Renal cortical epithelial cell (primary cell): ENCODE data around the gene NATD1. TPM values are rescaled to one million over a fixed set of nuclear protein-coding genes. Genes with fewer than 3 reads are reported as not detected.
A peak's percentile ranks its signal among the peaks of the same experiment; 100 is the strongest.

Experiments
- DNase-seq: peaks from one replicate; pipeline ENCODE4 v3.0.0-alpha.2; 2011; ENCODE audit warnings: low read depth
- total RNA-seq: library from RNA; depleted of rRNA; stranded (reverse); fragments of >200 nt; gene quantifications from 2 replicates; pipeline ENCODE4 v1.2.3, GENCODE V29; 2014

The NATD1 gene
- total RNA-seq, 1 donor from 2014 or later, result 13.4 TPM

- no peak for DNase-seq
Observed at GRCh38 chr17:21217346-21217745, 35.9 kb downstream of the NATD1 start.

- DNase-seq, result no peak
Observed at GRCh38 chr17:21215935-21216334, 37.3 kb downstream of the NATD1 start.

DNA sequence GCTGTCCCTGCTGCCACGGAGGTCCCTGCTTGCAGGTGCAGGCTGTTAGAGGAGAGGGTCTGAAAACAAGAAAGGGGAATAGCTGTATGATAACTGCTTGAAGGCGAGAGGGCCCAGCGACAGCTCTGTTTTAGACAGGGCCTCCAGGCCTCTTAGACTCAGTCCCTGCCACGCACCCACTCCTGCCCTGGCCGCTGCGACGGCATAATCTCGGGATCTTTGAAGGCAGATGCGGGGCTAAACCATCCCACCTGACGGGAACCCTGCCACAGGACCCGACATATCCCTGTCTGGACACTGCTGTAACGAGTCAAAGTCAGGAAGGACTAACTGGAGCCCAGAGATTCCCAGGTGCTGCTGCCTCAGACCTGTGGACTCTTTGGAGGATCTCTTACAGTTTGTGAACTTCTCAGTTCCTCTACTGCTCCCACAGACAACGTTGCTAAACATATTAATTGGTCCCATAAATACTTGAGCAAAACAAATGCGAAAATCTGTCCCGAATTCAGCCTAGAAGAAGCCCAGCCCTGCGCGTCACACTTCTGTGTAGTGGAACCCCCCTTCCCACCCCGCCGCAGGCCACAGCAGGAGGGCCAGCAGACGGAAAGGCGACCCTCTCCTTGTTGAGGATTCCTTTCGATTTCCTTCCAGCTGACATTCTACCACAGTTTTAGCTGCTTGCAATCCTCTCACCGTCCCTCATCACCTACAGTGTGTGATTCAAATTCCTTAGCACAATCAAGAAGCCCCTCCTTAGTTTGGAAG, 38.3 kb downstream of the NATD1 start:
- no peak for DNase-seq

DNA sequence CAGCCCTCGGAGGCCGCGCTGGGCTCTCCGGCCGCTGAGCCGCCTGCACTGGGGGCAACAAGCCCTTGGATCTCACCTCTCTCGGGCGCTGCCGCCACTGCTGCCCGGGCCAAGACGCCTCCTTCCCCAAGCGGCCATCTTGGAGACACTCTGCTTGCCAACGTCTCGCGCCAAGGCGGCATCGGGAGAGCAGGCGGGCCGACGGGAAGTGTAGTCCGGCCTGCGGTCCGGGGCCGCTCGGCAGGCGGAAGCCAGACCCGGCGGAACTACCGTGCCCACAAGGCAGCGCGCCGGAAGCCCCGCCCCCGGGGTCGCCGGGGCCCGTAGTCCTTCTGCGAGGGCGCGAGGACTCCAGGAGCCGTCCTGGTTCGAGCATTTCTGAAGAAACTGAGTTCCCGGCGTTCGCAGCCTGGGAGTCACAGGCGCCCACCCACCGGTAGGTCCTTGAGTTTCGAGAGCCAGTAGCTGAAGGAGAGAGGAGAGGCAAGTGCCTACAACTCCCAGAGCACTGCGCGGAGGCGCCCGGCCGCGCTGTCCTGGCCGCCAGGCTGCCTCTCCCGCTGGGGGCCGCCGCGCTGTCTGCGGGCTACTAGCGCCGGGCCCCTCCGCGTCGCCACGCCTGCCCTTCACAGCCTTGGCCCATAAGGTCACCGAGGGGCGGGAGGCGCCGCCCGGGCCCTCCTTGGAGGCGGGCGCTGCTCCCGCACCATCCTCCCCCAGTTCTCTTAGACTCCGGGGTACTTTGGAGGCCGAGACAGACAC, 39.0 kb downstream of the NATD1 start, which contains the start of gene TMEM11:
TSS of gene TMEM11 (minus strand) at position 147 of the 762 bp plus-strand sequence. CDS start at position 138, 9 bp downstream.
- peak; percentile 85 for DNase-seq

DNA sequence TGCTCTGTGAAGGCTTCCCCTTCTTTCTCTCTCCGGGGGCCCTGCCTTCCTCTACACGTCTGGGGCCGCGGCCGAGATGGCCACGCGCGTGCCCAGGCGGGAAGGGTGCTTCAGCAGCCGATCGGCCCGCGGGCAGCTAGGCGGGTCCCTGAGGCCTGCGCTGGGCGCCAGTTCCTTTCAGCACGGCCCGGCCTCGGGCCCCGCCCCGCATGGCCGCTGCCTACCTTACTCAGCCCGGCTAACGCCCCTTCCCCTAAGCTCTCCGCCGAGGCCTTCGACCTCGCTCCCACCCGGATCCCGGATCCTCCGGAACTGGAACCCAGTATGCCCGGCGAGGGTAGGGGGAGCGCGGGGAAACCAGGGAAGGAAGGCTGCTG, 39.6 kb downstream of the NATD1 start:
- DNase-seq, result no peak

- no peak for DNase-seq
Observed at GRCh38 chr17:21212826-21213637, 40.2 kb downstream of the NATD1 start.

GRCh38 chr17:21211825-21212479, 41.3 kb downstream of the NATD1 start:
- DNase-seq, result no peak

DNA sequence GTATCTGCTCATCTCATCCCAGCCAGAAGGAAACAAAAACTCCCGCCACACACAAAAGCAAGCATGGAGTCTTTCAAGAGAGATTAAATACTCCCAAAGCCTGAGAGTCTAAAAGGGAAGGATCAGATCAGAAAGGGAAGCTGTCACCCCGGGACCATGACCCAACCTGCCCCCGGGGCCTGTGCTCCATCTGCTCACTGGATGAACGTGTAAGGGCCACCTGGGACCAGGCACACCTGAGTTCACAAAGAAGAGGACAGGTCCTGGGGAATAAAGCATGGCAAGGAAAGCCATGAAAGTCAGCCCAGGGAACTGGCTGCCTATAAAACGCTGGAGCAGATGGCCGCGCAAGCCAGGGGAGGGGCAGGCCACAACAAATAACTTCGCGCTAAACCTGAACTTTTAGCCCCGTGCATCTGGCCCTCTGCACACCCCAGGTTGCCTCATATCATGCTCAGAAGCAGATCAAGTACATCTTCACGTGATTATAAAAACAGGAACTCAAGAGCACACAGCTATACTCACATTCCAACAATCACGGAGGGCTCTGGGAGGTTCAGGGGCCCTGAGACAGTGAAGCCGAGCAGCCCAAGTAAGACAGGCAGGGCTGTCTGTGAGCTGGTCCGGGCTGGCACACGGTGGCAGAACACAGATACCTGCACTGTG, 42.7 kb downstream of the NATD1 start:
- no peak for DNase-seq

- DNase-seq, result peak; percentile 26
Observed at GRCh38 chr17:21209511-21210175, 43.6 kb downstream of the NATD1 start.

DNA sequence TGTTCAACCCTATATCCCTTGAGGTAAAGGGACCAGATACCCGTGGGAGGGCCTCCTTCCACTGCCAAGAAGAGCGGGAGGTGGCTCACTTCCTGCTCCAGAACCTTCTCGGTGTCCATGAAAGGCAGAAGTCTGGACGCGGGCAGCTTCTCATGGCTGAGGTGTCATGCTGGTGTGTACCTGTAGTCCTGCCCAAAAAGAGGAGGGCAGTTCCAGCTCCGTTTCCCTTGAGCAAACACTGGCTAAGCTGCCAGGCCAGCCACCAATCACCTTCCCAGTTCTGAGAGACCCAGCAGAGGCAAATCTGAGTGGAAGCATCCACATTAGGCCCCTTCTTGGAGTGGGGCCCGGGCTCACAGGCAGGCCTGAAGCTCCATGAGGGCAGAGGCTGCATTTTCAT, 44.9 kb downstream of the NATD1 start:
- DNase-seq, result no peak

DNA sequence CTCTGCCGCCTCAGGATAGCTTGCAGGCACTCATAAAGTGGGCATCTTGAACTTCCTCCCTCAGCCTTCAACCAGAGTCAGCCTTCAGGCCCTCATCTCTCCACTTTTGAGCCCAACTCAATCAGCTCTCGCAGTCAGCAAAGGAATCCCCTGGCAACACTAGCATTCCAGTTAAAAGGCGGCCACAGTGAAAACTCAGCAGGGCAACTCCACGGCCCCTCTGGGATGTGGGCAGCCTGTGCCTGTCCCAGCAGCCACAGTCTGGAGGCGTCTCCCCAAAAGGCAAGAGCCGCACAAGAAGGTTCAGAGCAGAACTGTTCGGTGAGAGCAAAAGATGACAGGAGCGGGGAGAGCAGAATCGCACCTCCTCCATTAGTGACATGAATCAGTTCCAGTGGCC, 48.3 kb downstream of the NATD1 start:
- no peak for DNase-seq

GRCh38 chr17:21202512-21202911, 50.7 kb downstream of the NATD1 start:
- DNase-seq, result no peak

- DNase-seq, result no peak
Observed at GRCh38 chr17:21201874-21202273, 51.3 kb downstream of the NATD1 start.

DNA sequence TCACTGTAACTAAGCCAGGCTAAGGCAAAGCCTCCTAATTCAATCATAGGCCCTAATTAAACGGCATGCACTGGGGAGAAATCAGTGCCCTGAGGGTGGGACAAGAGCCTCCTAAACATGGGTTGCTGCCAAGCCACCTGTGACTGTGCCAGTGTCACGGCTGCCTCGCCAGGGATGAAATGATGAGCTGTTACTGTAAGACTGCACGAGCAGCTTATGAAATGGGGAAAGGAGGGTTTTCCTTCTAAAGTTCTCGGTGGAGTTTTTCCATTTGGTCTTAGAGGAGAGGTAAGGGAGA, 52.0 kb downstream of the NATD1 start:
- no peak for DNase-seq

- DNase-seq, result no peak
Observed at GRCh38 chr17:21200590-21201297, 52.5 kb downstream of the NATD1 start.

DNA sequence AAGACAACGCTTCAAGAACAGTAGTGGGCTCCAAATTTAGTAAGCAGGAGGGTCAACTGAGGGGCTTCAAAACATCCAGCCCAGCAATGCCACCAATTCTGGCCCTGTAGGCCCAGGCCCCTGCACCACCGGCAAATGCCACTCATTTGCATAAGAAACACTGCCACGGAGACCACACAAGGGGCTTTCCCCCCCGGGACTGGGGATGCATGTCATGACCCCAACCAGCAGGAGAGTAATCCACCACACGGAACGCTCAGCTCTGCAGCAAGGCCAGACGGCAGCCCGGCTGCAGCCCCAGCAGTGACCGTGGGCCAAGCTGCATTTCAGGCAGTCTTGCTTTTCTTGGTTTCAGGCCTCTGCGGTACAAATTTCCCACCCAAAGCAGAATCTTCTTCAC, 53.4 kb downstream of the NATD1 start:
- no peak for DNase-seq

DNA sequence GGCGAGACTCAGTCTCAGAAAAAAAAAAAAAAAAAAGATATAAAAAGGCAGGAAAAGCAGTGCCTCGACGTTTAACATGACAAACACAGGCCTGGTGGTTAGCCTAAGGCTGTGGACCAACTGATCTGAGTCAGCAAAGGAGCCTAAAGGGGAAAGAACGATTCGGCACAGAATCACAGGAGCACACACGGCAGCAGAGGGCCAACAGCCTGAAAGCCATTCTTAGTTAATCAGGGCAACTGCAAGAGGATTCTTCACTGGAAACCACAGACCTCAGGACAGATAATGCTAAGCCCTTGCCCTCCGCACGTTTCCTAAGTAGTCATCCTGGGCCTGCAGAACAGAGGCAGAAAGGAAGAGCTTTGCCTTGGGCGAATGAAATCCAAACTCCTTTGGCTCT, 53.9 kb downstream of the NATD1 start:
- DNase-seq, result no peak

DNA sequence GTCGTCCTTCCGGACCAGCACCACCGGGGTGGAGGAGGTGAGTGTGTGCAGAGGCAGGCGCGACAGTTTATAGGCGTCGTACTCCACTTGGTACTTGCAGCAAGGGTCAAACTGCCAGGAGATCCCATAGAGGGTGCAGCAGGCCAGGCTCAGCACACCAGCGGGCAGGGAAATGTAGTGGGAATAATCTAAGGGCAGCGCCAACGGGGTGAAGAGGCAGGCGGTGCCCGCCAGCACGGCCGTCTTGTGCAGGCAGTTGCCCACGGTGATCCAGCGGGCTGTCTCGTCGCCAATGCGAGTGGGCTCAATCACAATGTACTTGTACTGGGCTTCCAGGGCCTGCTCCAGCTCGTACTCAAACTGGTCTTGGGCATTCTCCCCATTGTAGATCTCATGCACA, 54.8 kb downstream of the NATD1 start:
- DNase-seq, result no peak

- DNase-seq, result no peak
Observed at GRCh38 chr17:21196126-21196525, 57.1 kb downstream of the NATD1 start.

GRCh38 chr17:21194703-21195102, 58.5 kb downstream of the NATD1 start:
- no peak for DNase-seq
